HG03139 (cell line): ENCODE measurements around the gene PRKAR2B.
"Not testable (repeated sequence)": the region's sequence is repeated elsewhere in the genome, so short reads cannot be mapped to it uniquely, and the experiment has no call there.

Source experiments
- ATAC-seq: cut with Tn5 transposase; IDR thresholded peaks from one replicate; pipeline ENCODE4 v1.9.1; 2021; ENCODE audit not compliant: unreplicated experiment

The PRKAR2B gene

GRCh38 chr7:107115114-107115513 is 70.6 kb downstream of the PRKAR2B start:
- ATAC-seq, result no peak

- ATAC-seq, result no peak
Measured at GRCh38 chr7:107115762-107116540, 71.4 kb downstream of the PRKAR2B start.

GRCh38 chr7:107118109-107118900 is 73.8 kb downstream of the PRKAR2B start:
- no peak for ATAC-seq

GRCh38 chr7:107119376-107120105 is 75.0 kb downstream of the PRKAR2B start:
- ATAC-seq, result no peak

GRCh38 chr7:107122486-107122911 is 78.0 kb downstream of the PRKAR2B start:
- ATAC-seq, result no peak

GRCh38 chr7:107123392-107123791 is 78.9 kb downstream of the PRKAR2B start:
- ATAC-seq, result no peak

GRCh38 chr7:107125475-107125874 is 81.0 kb downstream of the PRKAR2B start:
- no peak for ATAC-seq

- no peak for ATAC-seq
Measured at GRCh38 chr7:107128217-107128616, 83.7 kb downstream of the PRKAR2B start.

- ATAC-seq, result no peak
Measured at GRCh38 chr7:107128748-107129147, 84.2 kb downstream of the PRKAR2B start.

- ATAC-seq, result no peak
Measured at GRCh38 chr7:107130487-107131220, 86.1 kb downstream of the PRKAR2B start.

GRCh38 chr7:107133396-107133795 is 88.9 kb downstream of the PRKAR2B start:
- ATAC-seq, result no peak

- no peak for ATAC-seq
Measured at GRCh38 chr7:107138696-107139420, 94.4 kb downstream of the PRKAR2B start.

GRCh38 chr7:107143875-107144274 is 99.4 kb downstream of the PRKAR2B start:
- not testable (repeated sequence) for ATAC-seq

- ATAC-seq, result no peak
Measured at GRCh38 chr7:107145067-107145838, 100.7 kb downstream of the PRKAR2B start.

- no peak for ATAC-seq
Measured at GRCh38 chr7:107147464-107148393, 103.2 kb downstream of the PRKAR2B start.

- ATAC-seq, result no peak
Measured at GRCh38 chr7:107148721-107149120, 104.2 kb downstream of the PRKAR2B start.

- ATAC-seq, result no peak
Measured at GRCh38 chr7:107149863-107150262, 105.4 kb downstream of the PRKAR2B start.

GRCh38 chr7:107150375-107151073 is 106.0 kb downstream of the PRKAR2B start:
- ATAC-seq, result no peak
